Measurements from ENCODE around the gene ITCH. TPM values are rescaled to one million over a fixed set of nuclear protein-coding genes. Genes with fewer than 3 reads are reported as not detected.

ITCH gene
- total RNA-seq: 10 to 100 TPM; 50.3 to 64.3 (median 52.8) TPM

DNA sequence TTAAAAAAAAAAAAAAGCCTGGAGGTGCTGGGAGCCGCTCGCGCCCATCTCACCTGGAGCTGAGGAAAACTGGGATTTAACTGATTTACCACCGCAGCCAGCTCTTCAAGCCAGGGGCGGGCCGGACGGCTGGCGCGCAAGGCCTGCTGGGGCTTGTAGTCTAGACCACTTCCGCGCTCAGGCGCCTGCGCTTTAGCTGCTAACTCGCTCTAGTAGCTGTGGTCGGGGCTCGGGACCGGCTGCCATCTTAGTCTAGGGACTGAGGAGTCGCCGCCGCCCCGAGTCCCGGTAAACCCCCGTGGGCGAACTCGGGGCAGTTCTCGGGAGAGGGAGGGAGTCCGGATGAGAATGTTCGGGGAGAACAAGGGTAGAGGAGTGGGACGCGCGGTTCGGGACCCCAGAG lies at the start of gene ITCH:
Gene ITCH (plus strand): TSS at position 212 of the 403 bp plus-strand sequence. CDS start 30,539 bp downstream, outside the sequence.
- H3K27me3 ChIP-seq: no peaks in the 10 kb centered on the region
- under 1% methylated on average over 23 of the region's 32 CpGs for WGBS
- intact Hi-C loops (cut with DNase I): loop anchor here (5.0 kb wide), 1 partner anchor 61 kb away; the partner anchor contains the start of gene AHCY
- DNase-seq (ENCODE audit: extremely low spot score): peak; percentile 99
- peaks cover 41 to 47% (median 46%) of the 10 kb centered on the region in 4 donors for H3K4me1 ChIP-seq
- peaks cover 0 to 4% (median 0%) of the 10 kb centered on the region in 4 donors for H3K36me3 ChIP-seq
- peak; percentile 98 for TF ChIP-seq POLR2AphosphoS5 (IDR thresholded peaks at IDR 0.05)
- TF ChIP-seq, protein P1, sequence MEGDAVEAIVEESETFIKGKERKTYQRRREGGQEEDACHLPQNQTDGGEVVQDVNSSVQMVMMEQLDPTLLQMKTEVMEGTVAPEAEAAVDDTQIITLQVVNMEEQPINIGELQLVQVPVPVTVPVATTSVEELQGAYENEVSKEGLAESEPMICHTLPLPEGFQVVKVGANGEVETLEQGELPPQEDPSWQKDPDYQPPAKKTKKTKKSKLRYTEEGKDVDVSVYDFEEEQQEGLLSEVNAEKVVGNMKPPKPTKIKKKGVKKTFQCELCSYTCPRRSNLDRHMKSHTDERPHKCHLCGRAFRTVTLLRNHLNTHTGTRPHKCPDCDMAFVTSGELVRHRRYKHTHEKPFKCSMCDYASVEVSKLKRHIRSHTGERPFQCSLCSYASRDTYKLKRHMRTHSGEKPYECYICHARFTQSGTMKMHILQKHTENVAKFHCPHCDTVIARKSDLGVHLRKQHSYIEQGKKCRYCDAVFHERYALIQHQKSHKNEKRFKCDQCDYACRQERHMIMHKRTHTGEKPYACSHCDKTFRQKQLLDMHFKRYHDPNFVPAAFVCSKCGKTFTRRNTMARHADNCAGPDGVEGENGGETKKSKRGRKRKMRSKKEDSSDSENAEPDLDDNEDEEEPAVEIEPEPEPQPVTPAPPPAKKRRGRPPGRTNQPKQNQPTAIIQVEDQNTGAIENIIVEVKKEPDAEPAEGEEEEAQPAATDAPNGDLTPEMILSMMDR (IDR thresholded peaks at IDR 0.05): peak in 1 of 3 experiments; percentile 15
- TF ChIP-seq EP300 (IDR thresholded peaks at IDR 0.05): no peak
- TF ChIP-seq POLR2A (IDR thresholded peaks at IDR 0.05; ENCODE audit: low read depth): peak; percentile 84
- peak within 1 kb of the TSS; percentile 90 to 97 (median 93) for H3K27ac ChIP-seq (replicated peaks in 1 of 4)
- no peaks in the 10 kb centered on the region for H3K9me3 ChIP-seq
- peak within 1 kb of the TSS; percentile 69 to 96 (median 92) for H3K4me3 ChIP-seq

- no peak for TF ChIP-seq EP300 (IDR thresholded peaks at IDR 0.05)
- TF ChIP-seq POLR2AphosphoS5 (IDR thresholded peaks at IDR 0.05): no peak
- TF ChIP-seq, protein P1 (IDR thresholded peaks at IDR 0.05): no peak
- no peak for TF ChIP-seq POLR2A (IDR thresholded peaks at IDR 0.05; ENCODE audit: low read depth)
- no peak overlapping the region for H3K27ac ChIP-seq (replicated peaks in 1 of 4)
These were observed 47.8 kb upstream of the ITCH start for GRCh38 chr20:34315236-34315635.

DNA sequence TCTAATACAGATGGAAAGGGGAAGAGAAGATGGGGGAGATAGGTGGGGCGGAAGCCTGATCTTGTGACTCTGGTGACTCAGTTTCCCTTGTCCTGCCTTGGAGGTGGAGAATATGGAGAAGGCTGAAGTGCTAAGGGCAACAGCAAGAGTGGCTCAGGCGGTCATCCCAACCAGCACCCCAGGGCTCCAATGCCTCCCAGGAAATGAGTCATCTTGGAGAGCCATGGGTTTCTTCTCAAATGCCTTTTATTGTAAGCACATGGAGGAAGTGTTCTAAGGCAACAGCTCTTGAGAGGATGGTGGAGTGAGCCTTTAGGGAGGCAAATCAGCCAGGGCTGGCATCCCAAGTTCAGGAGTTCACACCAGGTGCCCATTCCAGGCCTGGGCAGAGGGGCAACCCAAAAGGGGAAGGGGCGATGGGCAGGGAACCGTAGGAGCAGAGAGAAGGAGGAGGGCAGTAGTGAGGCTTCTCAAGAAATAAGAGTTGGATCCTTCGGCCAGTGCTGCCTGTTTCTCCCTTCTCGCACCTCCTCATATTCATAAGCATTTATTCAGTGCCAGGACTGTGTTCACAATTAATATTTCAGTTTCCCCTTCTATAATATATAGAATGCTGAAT lies 46.8 kb upstream of the ITCH start:
- Histone ChIP-seq H3K36me3 (no peaks in the 10 kb centered on the region), H3K9me3 (no peaks in the 10 kb centered on the region), H3K27me3 (peaks cover 0 to 13% (median 6%) of the 10 kb centered on the region in 4 donors), H3K4me3 (no peak overlapping the region), H3K4me1 (peaks cover 7 to 17% (median 17%) of the 10 kb centered on the region in 4 donors), H3K27ac (replicated peaks in 1 of 4) (no peak overlapping the region)
- intact Hi-C loops (cut with DNase I): loop anchor here (10.0 kb wide), 2 partner anchors 208 to 458 kb away; no protein-coding TSS in a partner anchor
- no peak for DNase-seq (ENCODE audit: extremely low spot score)
- 87% methylated on average over 6 of the region's 6 CpGs for WGBS
- TF ChIP-seq POLR2AphosphoS5 (IDR thresholded peaks at IDR 0.05) (no peak), EP300 (IDR thresholded peaks at IDR 0.05) (no peak), POLR2A (IDR thresholded peaks at IDR 0.05; ENCODE audit: low read depth) (no peak)
- TF ChIP-seq, protein P1 (IDR thresholded peaks at IDR 0.05): no peak

More at GRCh38 chr20:34315236-34315635, 47.8 kb upstream of the ITCH start:
- Histone ChIP-seq H3K4me3 (no peak overlapping the region), H3K27me3 (peaks cover 0 to 15% (median 7%) of the 10 kb centered on the region in 4 donors), H3K36me3 (no peaks in the 10 kb centered on the region), H3K9me3 (no peaks in the 10 kb centered on the region), H3K4me1 (peaks cover 7 to 20% (median 19%) of the 10 kb centered on the region in 4 donors)
- 91% methylated on average over 3 of the region's 3 CpGs for WGBS
- intact Hi-C loops (cut with DNase I): loop anchor here (10.0 kb wide), 2 partner anchors 210 to 460 kb away; no protein-coding TSS in a partner anchor
- no peak for DNase-seq (ENCODE audit: extremely low spot score)

DNA sequence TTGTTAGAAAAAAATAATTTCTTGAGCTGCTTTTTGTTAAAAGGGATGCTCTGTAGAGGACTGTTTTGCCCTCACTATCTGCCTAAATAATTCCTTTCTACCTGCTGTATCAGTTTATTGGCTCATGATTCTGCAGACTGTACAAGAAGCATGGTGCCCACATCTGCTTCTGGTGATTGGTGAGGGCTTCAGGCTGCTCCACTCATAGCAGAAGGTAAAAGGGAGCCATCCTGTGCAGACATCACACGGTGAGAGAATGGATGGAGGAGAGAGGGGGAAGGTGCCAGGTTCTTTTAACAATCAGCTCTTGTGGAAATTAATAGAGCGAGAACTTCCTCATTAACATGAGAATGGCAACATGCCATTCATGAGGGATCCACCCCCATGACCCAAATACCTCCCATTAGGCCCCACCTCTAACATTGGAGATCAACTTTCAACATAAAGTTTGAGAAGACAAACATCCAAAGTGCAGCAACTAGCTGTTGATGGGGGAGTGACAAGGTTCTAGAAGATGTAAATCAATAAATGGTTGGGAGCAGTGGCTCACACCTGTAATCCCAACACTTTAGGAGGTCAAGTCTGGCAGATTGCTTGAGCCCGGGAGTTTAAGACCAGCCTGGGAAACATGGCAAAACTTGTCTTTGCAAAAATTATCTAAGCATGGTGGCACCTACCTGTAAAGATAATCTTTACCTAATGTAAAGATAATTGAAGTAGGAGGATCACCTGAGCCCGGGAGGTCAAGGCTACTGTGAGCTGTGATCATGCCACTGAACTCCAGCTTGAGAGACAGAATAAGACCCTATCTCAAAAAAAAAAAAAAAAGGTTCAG lies 44.2 kb upstream of the ITCH start:
- 76% methylated on average over 4 of the region's 4 CpGs for WGBS
- no peaks in the 10 kb centered on the region for H3K27me3 ChIP-seq
- H3K27ac ChIP-seq (replicated peaks in 1 of 4): no peak overlapping the region
- H3K36me3 ChIP-seq: no peaks in the 10 kb centered on the region
- DNase-seq (ENCODE audit: extremely low spot score): no peak
- H3K4me3 ChIP-seq: no peak overlapping the region
- intact Hi-C loops (cut with DNase I): loop anchor here (10.0 kb wide), 2 partner anchors 206 to 456 kb away; no protein-coding TSS in a partner anchor
- H3K9me3 ChIP-seq: no peaks in the 10 kb centered on the region
- H3K4me1 ChIP-seq: no peaks in the 10 kb centered on the region
- no peak for TF ChIP-seq POLR2A (IDR thresholded peaks at IDR 0.05; ENCODE audit: low read depth)
- no peak for TF ChIP-seq EP300 (IDR thresholded peaks at IDR 0.05)
- no peak for TF ChIP-seq POLR2AphosphoS5 (IDR thresholded peaks at IDR 0.05)

- H3K9me3 ChIP-seq: no peaks in the 10 kb centered on the region
- intact Hi-C loops (cut with DNase I): no loop called here
- DNase-seq (ENCODE audit: extremely low spot score): no peak
- no peak overlapping the region for H3K4me3 ChIP-seq
- 81% methylated on average over 3 of the region's 3 CpGs for WGBS
- H3K27me3 ChIP-seq: no peaks in the 10 kb centered on the region
- no peaks in the 10 kb centered on the region for H3K36me3 ChIP-seq
- peaks cover 0 to 4% (median 0%) of the 10 kb centered on the region in 4 donors for H3K4me1 ChIP-seq
- TF ChIP-seq EP300 (IDR thresholded peaks at IDR 0.05) (no peak), POLR2AphosphoS5 (IDR thresholded peaks at IDR 0.05) (no peak), POLR2A (IDR thresholded peaks at IDR 0.05; ENCODE audit: low read depth) (no peak)
- TF ChIP-seq, protein P1 (IDR thresholded peaks at IDR 0.05): no peak
- no peak overlapping the region for H3K27ac ChIP-seq (replicated peaks in 1 of 4)
These were observed 42.2 kb upstream of the ITCH start for GRCh38 chr20:34320861-34321260.
